ENCODE data around the gene PLCL2. TPM values are rescaled to one million over a fixed set of nuclear protein-coding genes. Genes with fewer than 3 reads are reported as not detected.

Gene PLCL2
- total RNA-seq, 1 donor from 2014 or later, result 11.3 TPM

- TF ChIP-seq CTCF (IDR thresholded peaks at IDR 0.05; ENCODE audit: unreplicated experiment), result no peak
- peaks cover 4% of the 10 kb centered on the region for H3K36me3 Mint-ChIP-seq (ENCODE audit: insufficient read depth)
- no peak for DNase-seq (ENCODE audit: low spot score, unreplicated experiment)
- no peaks in the 10 kb centered on the region for H3K9me3 Mint-ChIP-seq (ENCODE audit: low read depth)
- H3K4me1 Mint-ChIP-seq (ENCODE audit: low read depth), result peaks cover 15% of the 10 kb centered on the region
- H3K27me3 Mint-ChIP-seq, result no peaks in the 10 kb centered on the region
- no peak overlapping the region for H3K4me3 Mint-ChIP-seq (ENCODE audit: low read depth)
- no peak overlapping the region for H3K27ac Mint-ChIP-seq
Observed at GRCh38 chr3:17007284-17007683, 122.5 kb downstream of the PLCL2 start.

GRCh38 chr3:17009826-17010225, 125.1 kb downstream of the PLCL2 start:
- H3K27me3 Mint-ChIP-seq, result no peaks in the 10 kb centered on the region
- peaks cover 33% of the 10 kb centered on the region for H3K4me1 Mint-ChIP-seq (ENCODE audit: low read depth)
- no peak overlapping the region for H3K27ac Mint-ChIP-seq
- no peak for DNase-seq (ENCODE audit: low spot score, unreplicated experiment)
- H3K4me3 Mint-ChIP-seq (ENCODE audit: low read depth), result no peak overlapping the region
- TF ChIP-seq CTCF (IDR thresholded peaks at IDR 0.05; ENCODE audit: unreplicated experiment), result no peak
- H3K36me3 Mint-ChIP-seq (ENCODE audit: insufficient read depth), result peaks cover 4% of the 10 kb centered on the region
- no peaks in the 10 kb centered on the region for H3K9me3 Mint-ChIP-seq (ENCODE audit: low read depth)

- peaks cover 26% of the 10 kb centered on the region for H3K4me1 Mint-ChIP-seq (ENCODE audit: low read depth)
- no peak overlapping the region for H3K4me3 Mint-ChIP-seq (ENCODE audit: low read depth)
- H3K9me3 Mint-ChIP-seq (ENCODE audit: low read depth), result no peaks in the 10 kb centered on the region
- peaks cover 5% of the 10 kb centered on the region for H3K36me3 Mint-ChIP-seq (ENCODE audit: insufficient read depth)
- no peak overlapping the region for H3K27ac Mint-ChIP-seq
- no peak for TF ChIP-seq CTCF (IDR thresholded peaks at IDR 0.05; ENCODE audit: unreplicated experiment)
- no peaks in the 10 kb centered on the region for H3K27me3 Mint-ChIP-seq
- DNase-seq (ENCODE audit: low spot score, unreplicated experiment), result no peak
Observed at GRCh38 chr3:17011728-17012338, 127.1 kb downstream of the PLCL2 start.

GRCh38 chr3:17013050-17013449, 128.3 kb downstream of the PLCL2 start:
- no peak for TF ChIP-seq CTCF (IDR thresholded peaks at IDR 0.05; ENCODE audit: unreplicated experiment)
- Mint-ChIP-seq H3K36me3 (ENCODE audit: insufficient read depth) (peaks cover 5% of the 10 kb centered on the region), H3K27me3 (no peaks in the 10 kb centered on the region), H3K4me3 (ENCODE audit: low read depth) (no peak overlapping the region), H3K4me1 (ENCODE audit: low read depth) (peaks cover 26% of the 10 kb centered on the region), H3K27ac (peak overlapping the region; percentile 23), H3K9me3 (ENCODE audit: low read depth) (no peaks in the 10 kb centered on the region)
- no peak for DNase-seq (ENCODE audit: low spot score, unreplicated experiment)

- Mint-ChIP-seq H3K27me3 (no peaks in the 10 kb centered on the region), H3K4me1 (ENCODE audit: low read depth) (peaks cover 26% of the 10 kb centered on the region), H3K36me3 (ENCODE audit: insufficient read depth) (peaks cover 5% of the 10 kb centered on the region), H3K27ac (no peak overlapping the region), H3K4me3 (ENCODE audit: low read depth) (no peak overlapping the region), H3K9me3 (ENCODE audit: low read depth) (no peaks in the 10 kb centered on the region)
- no peak for DNase-seq (ENCODE audit: low spot score, unreplicated experiment)
- TF ChIP-seq CTCF (IDR thresholded peaks at IDR 0.05; ENCODE audit: unreplicated experiment), result no peak
Observed at GRCh38 chr3:17013571-17013970, 128.8 kb downstream of the PLCL2 start.
